ENCODE measurements around the gene LETM1. TPM values are rescaled to one million over a fixed set of nuclear protein-coding genes. Genes with fewer than 3 reads are reported as not detected.

The LETM1 gene
- total RNA-seq, 1 experiment from 2014 or later, result 102 TPM

DNA sequence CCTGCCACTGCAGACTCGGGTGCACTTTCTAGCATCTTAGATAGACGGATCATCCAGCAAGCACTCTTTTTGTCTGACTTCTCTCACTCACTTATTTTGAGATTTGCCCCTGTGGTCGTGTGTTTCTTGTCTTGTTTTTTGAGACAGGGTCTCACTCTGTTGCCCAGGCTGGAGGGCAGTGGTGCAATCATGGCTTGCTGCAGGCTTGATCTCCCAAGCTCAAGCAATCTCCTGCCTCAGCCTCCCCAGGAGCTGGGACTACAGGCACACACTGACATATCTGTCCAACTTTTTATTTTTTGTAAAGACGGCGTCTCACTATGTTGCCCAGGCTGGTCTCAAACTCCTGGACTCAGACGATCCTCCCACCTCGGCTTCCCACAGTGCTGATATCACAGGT, 36.1 kb downstream of the LETM1 start:
- no peak overlapping the region for H3K27ac ChIP-seq (ENCODE audit: low read depth, low read length, poor library complexity, severe bottlenecking)
- CTCF ChIA-PET, result no interaction called here
- intact Hi-C loops (cut with micrococcal nuclease; ENCODE audit: unreplicated experiment), result no loop called here
- DNase-seq (ENCODE audit: low spot score), result no peak
- H3K4me3 ChIP-seq (ENCODE audit: low read depth, low read length, poor library complexity, severe bottlenecking), result no peak overlapping the region
- H3K4me1 ChIP-seq (ENCODE audit: insufficient read depth, low read length, poor library complexity, severe bottlenecking), result no peaks in the 10 kb centered on the region
- H3K27me3 ChIP-seq (replicated peaks; ENCODE audit: insufficient read depth, low read depth, low read length, poor library complexity), result no peaks in the 10 kb centered on the region
- TF ChIP-seq, protein P1, sequence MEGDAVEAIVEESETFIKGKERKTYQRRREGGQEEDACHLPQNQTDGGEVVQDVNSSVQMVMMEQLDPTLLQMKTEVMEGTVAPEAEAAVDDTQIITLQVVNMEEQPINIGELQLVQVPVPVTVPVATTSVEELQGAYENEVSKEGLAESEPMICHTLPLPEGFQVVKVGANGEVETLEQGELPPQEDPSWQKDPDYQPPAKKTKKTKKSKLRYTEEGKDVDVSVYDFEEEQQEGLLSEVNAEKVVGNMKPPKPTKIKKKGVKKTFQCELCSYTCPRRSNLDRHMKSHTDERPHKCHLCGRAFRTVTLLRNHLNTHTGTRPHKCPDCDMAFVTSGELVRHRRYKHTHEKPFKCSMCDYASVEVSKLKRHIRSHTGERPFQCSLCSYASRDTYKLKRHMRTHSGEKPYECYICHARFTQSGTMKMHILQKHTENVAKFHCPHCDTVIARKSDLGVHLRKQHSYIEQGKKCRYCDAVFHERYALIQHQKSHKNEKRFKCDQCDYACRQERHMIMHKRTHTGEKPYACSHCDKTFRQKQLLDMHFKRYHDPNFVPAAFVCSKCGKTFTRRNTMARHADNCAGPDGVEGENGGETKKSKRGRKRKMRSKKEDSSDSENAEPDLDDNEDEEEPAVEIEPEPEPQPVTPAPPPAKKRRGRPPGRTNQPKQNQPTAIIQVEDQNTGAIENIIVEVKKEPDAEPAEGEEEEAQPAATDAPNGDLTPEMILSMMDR (conservative IDR thresholded peaks at IDR 0.05; ENCODE audit: low read depth, low read length), result no peak
- no peak for TF ChIP-seq EZH2 (IDR thresholded peaks at IDR 0.05; ENCODE audit: borderline replicate concordance, low read depth, low read length, poor library complexity, severe bottlenecking)
- BruUV-seq (replicated peaks), result no TSS peak
- peaks cover 75% of the 10 kb centered on the region for H3K36me3 ChIP-seq (ENCODE audit: insufficient read depth, low read length, poor library complexity, severe bottlenecking)
- POLR2A ChIA-PET (ENCODE audit: low non-redundant PET), result interaction anchor here (0.6 to 0.8 kb wide), 2 partner anchors 32 to 99 kb away, joined by 3 read pairs; no protein-coding TSS in a partner anchor
- no peaks in the 10 kb centered on the region for H3K9me3 ChIP-seq (ENCODE audit: low read depth, low read length, poor library complexity, severe bottlenecking)

DNA sequence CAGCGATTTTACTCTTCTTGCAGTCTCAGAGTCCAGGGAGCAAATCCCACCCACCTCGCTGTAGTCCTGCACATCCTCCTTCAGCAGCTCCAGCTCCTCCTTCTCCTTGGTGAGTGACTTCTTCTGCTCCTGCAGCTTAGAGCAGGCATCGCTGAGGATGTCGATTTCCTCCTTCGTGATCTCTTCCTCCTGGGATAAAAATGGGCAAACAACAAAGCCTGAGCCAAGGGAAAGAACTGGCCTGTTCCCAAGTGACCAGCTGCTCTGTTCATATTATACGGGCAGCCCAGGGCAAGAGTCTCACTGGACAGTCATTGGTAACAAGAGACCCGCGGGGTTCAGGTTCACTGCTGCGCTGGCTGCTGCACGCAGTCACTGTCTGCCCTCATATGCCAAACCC, 36.7 kb downstream of the LETM1 start:
- POLR2A ChIA-PET (ENCODE audit: low non-redundant PET), result no interaction called here
- Histone ChIP-seq H3K27me3 (replicated peaks; ENCODE audit: insufficient read depth, low read depth, low read length, poor library complexity) (no peaks in the 10 kb centered on the region), H3K27ac (ENCODE audit: low read depth, low read length, poor library complexity, severe bottlenecking) (no peak overlapping the region), H3K4me1 (ENCODE audit: insufficient read depth, low read length, poor library complexity, severe bottlenecking) (no peaks in the 10 kb centered on the region), H3K36me3 (ENCODE audit: insufficient read depth, low read length, poor library complexity, severe bottlenecking) (peaks cover 75% of the 10 kb centered on the region), H3K4me3 (ENCODE audit: low read depth, low read length, poor library complexity, severe bottlenecking) (no peak overlapping the region), H3K9me3 (ENCODE audit: low read depth, low read length, poor library complexity, severe bottlenecking) (no peaks in the 10 kb centered on the region)
- BruUV-seq (replicated peaks), result no TSS peak
- CTCF ChIA-PET, result no interaction called here
- DNase-seq (ENCODE audit: low spot score), result no peak
- intact Hi-C loops (cut with micrococcal nuclease; ENCODE audit: unreplicated experiment), result no loop called here
- no peak for TF ChIP-seq EZH2 (IDR thresholded peaks at IDR 0.05; ENCODE audit: borderline replicate concordance, low read depth, low read length, poor library complexity, severe bottlenecking)
- TF ChIP-seq, protein P1 (conservative IDR thresholded peaks at IDR 0.05; ENCODE audit: low read depth, low read length), result no peak

GRCh38 chr4:1815997-1816860, 39.7 kb downstream of the LETM1 start:
- no peaks in the 10 kb centered on the region for H3K4me1 ChIP-seq (ENCODE audit: insufficient read depth, low read length, poor library complexity, severe bottlenecking)
- H3K4me3 ChIP-seq (ENCODE audit: low read depth, low read length, poor library complexity, severe bottlenecking), result no peak overlapping the region
- DNase-seq (ENCODE audit: low spot score), result no peak
- intact Hi-C loops (cut with micrococcal nuclease; ENCODE audit: unreplicated experiment), result no loop called here
- POLR2A ChIA-PET (ENCODE audit: low non-redundant PET), result no interaction called here
- H3K27ac ChIP-seq (ENCODE audit: low read depth, low read length, poor library complexity, severe bottlenecking), result no peak overlapping the region
- BruUV-seq (replicated peaks), result no TSS peak
- no peaks in the 10 kb centered on the region for H3K9me3 ChIP-seq (ENCODE audit: low read depth, low read length, poor library complexity, severe bottlenecking)
- TF ChIP-seq, protein P1 (conservative IDR thresholded peaks at IDR 0.05; ENCODE audit: low read depth, low read length), result no peak
- H3K36me3 ChIP-seq (ENCODE audit: insufficient read depth, low read length, poor library complexity, severe bottlenecking), result peaks cover 63% of the 10 kb centered on the region
- CTCF ChIA-PET, result no interaction called here
- no peaks in the 10 kb centered on the region for H3K27me3 ChIP-seq (replicated peaks; ENCODE audit: insufficient read depth, low read depth, low read length, poor library complexity)

Measured in A673 (cell line).